Ishikawa (cell line): ENCODE results near the gene PTHLH.

Experiments
- CEBPB ChIP-seq: IDR thresholded peaks from 2 replicates; pipeline ENCODE4 v1.6.1; 2012
- CREB1 ChIP-seq: IDR thresholded peaks from 2 replicates; pipeline ENCODE4 v1.6.1; 2012; ENCODE audit warnings: low read depth
- EGR1 ChIP-seq: IDR thresholded peaks from 2 replicates; pipeline ENCODE4 v1.6.1; 2012
- EP300 ChIP-seq: IDR thresholded peaks from 2 replicates; pipeline ENCODE4 v1.6.1; 2012; ENCODE audit warnings: borderline replicate concordance
- FOXM1 ChIP-seq: IDR thresholded peaks from 2 replicates; pipeline ENCODE4 v1.6.1; 2012; ENCODE audit warnings: low read depth, borderline replicate concordance
- MAX ChIP-seq: IDR thresholded peaks from 2 replicates; pipeline ENCODE4 v1.6.1; 2012
- NFIC ChIP-seq: IDR thresholded peaks from 2 replicates; pipeline ENCODE4 v1.6.1; 2012
- REST ChIP-seq: IDR thresholded peaks from 2 replicates; pipeline ENCODE4 v1.6.1; 2012; ENCODE audit warnings: low read depth, mild to moderate bottlenecking
- TAF1 ChIP-seq: IDR thresholded peaks from 2 replicates; pipeline ENCODE4 v1.6.1; 2012; ENCODE audit warnings: low read depth, mild to moderate bottlenecking
- TCF12 ChIP-seq: IDR thresholded peaks from 2 replicates; pipeline ENCODE4 v1.6.1; 2012; ENCODE audit warnings: low read depth
- TEAD4 ChIP-seq: IDR thresholded peaks from 2 replicates; pipeline ENCODE4 v1.6.1; 2012
- YY1 ChIP-seq: IDR thresholded peaks from 2 replicates; pipeline ENCODE4 v1.6.1; 2012; ENCODE audit warnings: low read depth
- ZBTB7A ChIP-seq: IDR thresholded peaks from 2 replicates; pipeline ENCODE4 v1.6.1; 2012; ENCODE audit warnings: low read depth
- TF ChIP-seq, protein P1 (sequence below): IDR thresholded peaks from 2 replicates; pipeline ENCODE4 v1.6.1; 2012

PTHLH gene

GRCh38 chr12:27913999-27914614, 58.4 kb downstream of the PTHLH start:
- no peak for TF ChIP-seq MAX
- no peak for TF ChIP-seq CREB1
- no peak for TF ChIP-seq EP300
- no peak for TF ChIP-seq FOXM1
- no peak for TF ChIP-seq YY1
- no peak for TF ChIP-seq CEBPB
- TF ChIP-seq ZBTB7A = no peak

DNA sequence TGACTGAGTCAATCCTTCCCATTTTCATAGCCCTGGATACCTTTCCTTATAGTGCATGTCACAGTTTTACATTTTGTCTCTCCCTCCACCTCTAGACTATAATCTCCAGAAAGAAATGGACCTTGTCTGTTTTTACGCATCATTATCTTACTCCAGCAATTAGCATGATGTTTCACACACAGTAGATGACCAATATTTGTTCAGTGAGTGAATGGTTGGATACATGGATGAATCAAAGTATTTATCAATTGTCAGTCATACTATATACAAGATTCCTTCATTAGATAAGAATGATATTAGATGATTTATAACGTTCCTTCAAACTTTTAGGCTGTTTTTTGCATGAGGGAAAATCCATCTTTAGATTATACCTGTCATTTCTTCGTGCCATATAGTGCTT, 61.1 kb downstream of the PTHLH start:
- TF ChIP-seq YY1 (no peak), TAF1 (no peak), REST (no peak), NFIC (no peak), CREB1 (no peak), TCF12 (no peak), ZBTB7A (no peak), FOXM1 (no peak), EGR1 (no peak), EP300 (no peak), MAX (no peak), CEBPB (no peak), TEAD4 (no peak)
- TF ChIP-seq, protein P1, sequence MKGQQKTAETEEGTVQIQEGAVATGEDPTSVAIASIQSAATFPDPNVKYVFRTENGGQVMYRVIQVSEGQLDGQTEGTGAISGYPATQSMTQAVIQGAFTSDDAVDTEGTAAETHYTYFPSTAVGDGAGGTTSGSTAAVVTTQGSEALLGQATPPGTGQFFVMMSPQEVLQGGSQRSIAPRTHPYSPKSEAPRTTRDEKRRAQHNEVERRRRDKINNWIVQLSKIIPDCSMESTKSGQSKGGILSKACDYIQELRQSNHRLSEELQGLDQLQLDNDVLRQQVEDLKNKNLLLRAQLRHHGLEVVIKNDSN = no peak
